GM18873 (cell line): ENCODE data around the gene LMNA.

ENCODE experiments used
- ATAC-seq: cut with Tn5 transposase; IDR thresholded peaks from one replicate; pipeline ENCODE4 v1.9.1; 2021; ENCODE audit warnings: mild to moderate bottlenecking, moderate library complexity, moderate number of reproducible peaks; ENCODE audit not compliant: unreplicated experiment, low FRiP score

The LMNA gene

GRCh38 chr1:156135930-156136871 is 21.7 kb downstream of the LMNA start:
- no peak for ATAC-seq

- ATAC-seq, result no peak
These were observed 22.5 kb downstream of the LMNA start for GRCh38 chr1:156136970-156137483.

GRCh38 chr1:156138458-156138867 is 24.0 kb downstream of the LMNA start:
- ATAC-seq, result no peak

GRCh38 chr1:156140879-156141707 is 26.6 kb downstream of the LMNA start:
- no peak for ATAC-seq

GRCh38 chr1:156143765-156144489 is 29.4 kb downstream of the LMNA start:
- ATAC-seq, result no peak

- no peak for ATAC-seq
These were observed 30.2 kb downstream of the LMNA start for GRCh38 chr1:156144742-156145141.

GRCh38 chr1:156145650-156146019 is 31.1 kb downstream of the LMNA start:
- ATAC-seq, result no peak

DNA sequence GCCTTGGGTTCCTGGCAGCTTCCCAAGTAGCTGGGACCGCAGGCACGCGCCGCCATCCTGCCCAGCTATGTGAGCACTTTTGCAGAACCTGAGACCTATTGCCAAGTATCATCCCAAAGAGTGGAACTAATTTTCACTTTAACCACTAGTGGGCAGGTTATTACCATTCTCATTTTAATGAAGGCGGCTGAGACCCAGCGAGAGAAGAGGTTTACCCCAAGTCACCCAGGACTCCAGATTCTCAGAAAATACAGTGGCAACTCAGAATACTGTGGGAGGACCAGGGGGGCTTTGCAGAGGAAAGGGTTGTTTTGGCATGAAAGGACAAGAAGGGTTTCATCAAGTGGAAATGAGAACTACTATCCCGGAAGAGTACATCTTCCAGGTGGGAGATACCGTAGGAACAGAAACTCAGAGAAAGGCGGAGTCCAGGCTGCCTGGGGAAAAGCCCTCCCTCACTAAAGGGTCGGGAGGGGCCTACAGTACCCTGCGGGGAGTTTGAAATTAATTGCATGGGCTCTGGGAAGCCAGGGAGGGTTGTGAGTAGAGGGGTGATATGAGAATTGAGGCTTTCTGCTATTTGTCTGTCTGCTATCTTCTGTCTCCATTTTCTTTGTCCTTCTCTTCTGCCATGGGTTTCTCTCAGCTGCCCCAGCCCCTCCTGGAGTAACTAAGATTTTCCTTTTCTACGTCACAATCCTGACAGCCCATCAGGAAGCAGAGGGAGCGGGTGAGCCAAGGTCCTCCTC is 31.7 kb downstream of the LMNA start:
- ATAC-seq, result no peak

GRCh38 chr1:156146769-156147405 is 32.4 kb downstream of the LMNA start:
- no peak for ATAC-seq

DNA sequence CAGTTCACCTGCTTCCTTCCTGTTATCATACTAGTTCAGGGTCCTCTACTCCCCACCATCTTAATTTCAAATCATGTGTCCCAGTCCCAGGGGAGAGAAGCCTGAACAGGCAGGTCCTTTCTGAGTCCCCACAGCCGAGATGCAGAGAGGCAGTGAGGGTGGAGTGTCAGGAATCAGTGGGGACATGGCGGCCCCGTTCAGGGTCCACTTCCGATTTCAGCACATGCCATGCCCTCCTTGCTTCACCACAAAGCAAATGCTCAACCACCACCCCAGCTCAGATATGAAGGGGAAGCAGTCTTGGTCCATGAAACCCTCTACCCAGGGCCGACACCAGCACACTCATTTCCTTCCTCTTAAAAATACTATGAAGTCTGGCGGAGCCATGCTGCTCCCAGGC is 33.7 kb downstream of the LMNA start:
- ATAC-seq, result no peak

GRCh38 chr1:156149374-156150332 is 35.1 kb downstream of the LMNA start:
- peak; percentile 44 for ATAC-seq

DNA sequence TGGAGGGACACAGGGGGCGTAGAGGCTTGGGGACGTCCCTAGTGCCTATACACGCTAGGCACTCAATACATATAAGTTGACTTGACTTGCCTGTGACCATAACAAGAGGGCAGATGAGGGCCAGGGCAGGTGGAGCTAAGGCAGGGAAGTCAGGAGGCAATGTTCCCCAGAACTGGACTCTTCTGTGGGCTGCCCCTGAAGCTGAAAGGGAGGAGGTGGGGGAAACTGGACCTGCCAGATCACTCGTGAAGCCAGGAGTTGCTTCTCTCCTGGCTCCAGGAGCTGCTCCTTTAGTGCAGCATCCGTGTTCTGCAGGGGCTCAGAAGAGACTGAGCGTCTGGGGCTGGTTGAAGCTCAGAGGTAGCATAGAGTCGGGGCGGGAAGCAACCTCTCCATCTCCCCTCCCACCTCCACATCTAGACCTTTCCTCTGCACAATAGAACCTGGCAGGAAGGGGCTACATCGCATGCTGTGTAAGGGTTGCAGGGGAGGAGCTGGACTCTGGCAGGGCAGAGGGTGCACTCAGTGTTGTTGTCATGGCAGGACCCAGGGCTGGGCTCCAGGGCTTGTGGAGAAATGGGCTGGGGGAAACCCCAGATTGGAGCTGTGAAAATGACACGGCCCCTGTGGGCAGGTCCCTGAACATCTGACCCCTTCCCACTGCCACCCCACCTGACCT is 36.0 kb downstream of the LMNA start:
- no peak for ATAC-seq

DNA sequence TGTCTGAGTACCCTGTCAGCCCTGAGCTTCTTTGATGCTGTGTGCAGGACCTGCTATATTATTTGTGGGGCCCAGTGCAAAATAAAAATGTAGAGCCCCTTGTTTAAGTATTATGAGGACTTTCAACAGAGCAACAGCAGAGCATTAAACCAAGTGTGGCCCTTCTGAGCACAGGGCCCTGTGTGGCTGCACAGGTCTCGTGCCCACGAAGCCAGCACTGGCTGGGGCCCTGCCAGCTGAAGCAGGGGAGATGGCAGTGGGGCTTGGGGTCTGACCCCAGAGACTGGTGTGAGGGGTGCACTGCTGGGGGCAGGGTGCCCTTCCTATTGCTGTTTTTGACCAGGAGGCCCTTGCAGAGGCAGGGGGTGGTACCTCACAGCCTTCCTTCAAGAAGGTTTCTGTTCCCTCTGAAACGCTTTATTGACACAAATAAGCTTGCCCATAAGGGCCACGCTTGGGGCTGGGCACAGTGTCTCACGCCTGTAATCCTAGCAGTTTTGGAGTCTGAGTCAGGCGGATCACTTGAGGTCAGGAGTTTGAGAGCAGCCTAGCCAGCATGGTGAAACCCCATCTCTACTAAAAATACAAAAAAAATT is 36.7 kb downstream of the LMNA start:
- ATAC-seq, result no peak

- no peak for ATAC-seq
These were observed 38.1 kb downstream of the LMNA start for GRCh38 chr1:156152628-156153027.

DNA sequence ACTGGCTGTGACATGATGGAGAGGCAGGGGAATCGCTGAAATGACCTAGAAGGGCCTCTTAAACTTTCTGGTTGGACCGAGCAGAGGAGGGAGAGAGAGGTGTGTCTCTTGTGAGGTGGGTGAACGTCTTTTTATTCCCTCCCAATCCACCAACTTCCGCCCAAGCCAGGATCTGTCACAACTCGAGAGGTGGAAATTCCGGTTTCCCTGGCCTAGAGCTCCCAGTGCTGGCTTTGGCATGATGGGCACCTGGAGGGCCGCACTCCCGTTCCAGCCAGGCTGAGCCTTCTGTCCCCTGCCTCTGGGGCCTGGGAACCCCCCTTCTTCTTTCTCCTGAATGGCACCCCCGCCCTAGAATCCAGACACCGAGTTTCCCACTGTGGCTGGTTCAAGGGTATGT is 38.9 kb downstream of the LMNA start, which contains the start of gene SEMA4A:
Gene SEMA4A (plus strand): TSS at position 224 of the 400 bp plus-strand sequence. CDS start 994 bp downstream, outside the sequence.
- ATAC-seq, result no peak

- ATAC-seq, result peak; percentile 37
These were observed 39.8 kb downstream of the LMNA start for GRCh38 chr1:156154317-156154749.
